ENCODE results near the gene TLE5. TPM values are rescaled to one million over a fixed set of nuclear protein-coding genes. Genes with fewer than 3 reads are reported as not detected.

Gene TLE5
- total RNA-seq, 4 donors from 2014 or later = 502 to 905 (median 558) TPM

DNA sequence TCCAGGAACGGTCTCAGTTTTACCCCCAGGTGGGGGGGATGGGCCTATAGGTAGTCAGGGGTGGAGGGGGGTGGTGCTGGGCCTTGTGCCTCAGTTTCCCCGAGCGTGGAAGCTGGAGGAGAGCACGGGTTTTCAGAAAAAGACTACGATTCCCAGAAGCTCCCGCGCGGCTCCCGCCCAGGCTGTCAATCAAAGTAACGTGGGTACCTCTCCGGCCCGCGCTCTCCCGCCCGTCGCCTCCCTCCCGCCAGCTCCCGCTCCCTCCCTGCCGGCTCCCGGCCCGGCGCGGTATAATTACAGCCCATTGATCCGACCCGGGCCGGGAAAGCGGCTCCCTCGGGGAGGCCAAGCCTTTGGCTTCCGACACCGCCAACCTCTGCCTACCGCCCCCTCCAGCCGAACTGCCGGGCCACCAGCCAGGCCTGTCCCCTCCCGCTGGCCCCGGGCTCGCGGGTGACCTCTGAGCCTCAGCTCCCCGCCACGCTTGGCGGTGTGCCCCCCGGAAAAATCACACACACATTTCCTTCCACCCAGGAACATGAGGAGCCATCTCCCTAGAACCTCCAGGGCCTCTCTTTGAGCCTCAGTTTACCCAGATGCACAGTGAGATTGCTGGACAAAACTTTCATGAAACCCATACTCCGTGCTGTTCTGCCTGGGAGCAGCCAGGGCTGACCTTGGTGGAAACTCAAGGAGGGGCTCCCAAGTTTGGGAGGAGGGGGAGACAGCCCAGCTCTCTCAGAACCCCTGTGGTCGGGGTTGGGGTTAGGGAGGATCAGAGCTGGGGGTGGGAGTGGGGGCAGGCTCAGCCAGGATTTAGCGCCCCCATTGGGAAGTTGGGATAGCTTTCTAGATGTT is 25.9 kb downstream of the TLE5 start:
- Histone ChIP-seq H3K36me3 (no peaks in the 10 kb centered on the region), H3K4me1 (peaks cover 0 to 30% (median 17%) of the 10 kb centered on the region in 3 donors), H3K27me3 (no peaks in the 10 kb centered on the region), H3K9me3 (no peaks in the 10 kb centered on the region), H3K27ac (peak overlapping the region; percentile 78 to 98 (median 92)), H3K4me3 (peak overlapping the region; percentile 43 to 51)
- 0 to 8% methylated on average over 3 to 7 of the region's 44 CpGs for WGBS, 2 donors (ENCODE audit: low coverage in 1 of 2)
- TF ChIP-seq, protein P1, sequence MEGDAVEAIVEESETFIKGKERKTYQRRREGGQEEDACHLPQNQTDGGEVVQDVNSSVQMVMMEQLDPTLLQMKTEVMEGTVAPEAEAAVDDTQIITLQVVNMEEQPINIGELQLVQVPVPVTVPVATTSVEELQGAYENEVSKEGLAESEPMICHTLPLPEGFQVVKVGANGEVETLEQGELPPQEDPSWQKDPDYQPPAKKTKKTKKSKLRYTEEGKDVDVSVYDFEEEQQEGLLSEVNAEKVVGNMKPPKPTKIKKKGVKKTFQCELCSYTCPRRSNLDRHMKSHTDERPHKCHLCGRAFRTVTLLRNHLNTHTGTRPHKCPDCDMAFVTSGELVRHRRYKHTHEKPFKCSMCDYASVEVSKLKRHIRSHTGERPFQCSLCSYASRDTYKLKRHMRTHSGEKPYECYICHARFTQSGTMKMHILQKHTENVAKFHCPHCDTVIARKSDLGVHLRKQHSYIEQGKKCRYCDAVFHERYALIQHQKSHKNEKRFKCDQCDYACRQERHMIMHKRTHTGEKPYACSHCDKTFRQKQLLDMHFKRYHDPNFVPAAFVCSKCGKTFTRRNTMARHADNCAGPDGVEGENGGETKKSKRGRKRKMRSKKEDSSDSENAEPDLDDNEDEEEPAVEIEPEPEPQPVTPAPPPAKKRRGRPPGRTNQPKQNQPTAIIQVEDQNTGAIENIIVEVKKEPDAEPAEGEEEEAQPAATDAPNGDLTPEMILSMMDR (IDR thresholded peaks at IDR 0.05) = peak in 2 of 4 experiments; percentile 10 to 22
- TF ChIP-seq POLR2A (IDR thresholded peaks at IDR 0.05) = no peak
- peak; percentile 68 for TF ChIP-seq POLR2AphosphoS5 (IDR thresholded peaks at IDR 0.05)
- TF ChIP-seq EP300 (IDR thresholded peaks at IDR 0.05) = no peak
- ATAC-seq = peak; percentile 88

DNA sequence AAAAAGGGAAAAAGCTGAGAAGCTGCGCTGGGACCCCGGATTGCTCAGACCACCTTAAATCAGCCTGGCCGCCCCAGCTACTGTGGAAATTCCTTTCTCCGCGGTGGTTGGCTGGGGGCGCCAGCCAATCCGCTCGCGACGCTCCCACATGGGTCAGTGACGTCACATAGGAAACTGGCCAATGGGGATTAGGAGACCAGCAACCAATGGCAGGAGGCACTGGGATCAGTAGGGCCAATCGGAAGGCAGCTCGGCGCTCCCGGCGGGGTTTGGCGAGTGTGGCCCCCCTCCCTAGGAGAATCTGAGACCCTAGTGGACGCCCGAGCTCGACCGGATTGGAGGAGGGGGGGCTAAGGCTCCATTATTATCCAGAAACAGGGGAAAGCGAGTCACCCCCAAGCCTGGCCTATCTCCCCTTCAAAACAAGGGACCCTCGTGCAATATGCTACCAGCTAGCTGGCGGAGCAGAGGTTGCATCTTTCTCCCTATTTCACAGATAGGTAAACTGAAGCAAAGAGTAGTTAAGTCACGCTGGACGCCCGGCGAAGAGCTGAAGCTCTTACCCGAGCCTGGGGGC is 26.7 kb downstream of the TLE5 start:
- 0% methylated on average over 12 of the region's 29 CpGs; no CpG with 5 or more reads in 1 of the 2 donors for WGBS, 2 donors (ENCODE audit: low coverage in 1 of 2)
- peak overlapping the region; percentile 78 to 98 (median 92) for H3K27ac ChIP-seq
- no peaks in the 10 kb centered on the region for H3K9me3 ChIP-seq
- peaks cover 0 to 30% (median 17%) of the 10 kb centered on the region in 3 donors for H3K4me1 ChIP-seq
- no peak for TF ChIP-seq EP300 (IDR thresholded peaks at IDR 0.05)
- TF ChIP-seq, protein P1 (IDR thresholded peaks at IDR 0.05) = peak in 2 of 4 experiments; percentile 28 to 31
- no peak for TF ChIP-seq POLR2A (IDR thresholded peaks at IDR 0.05)
- no peak for TF ChIP-seq POLR2AphosphoS5 (IDR thresholded peaks at IDR 0.05)
- H3K27me3 ChIP-seq = no peaks in the 10 kb centered on the region
- no peaks in the 10 kb centered on the region for H3K36me3 ChIP-seq
- H3K4me3 ChIP-seq = peak overlapping the region; percentile 43 to 51
- peak; percentile 97 for ATAC-seq

DNA sequence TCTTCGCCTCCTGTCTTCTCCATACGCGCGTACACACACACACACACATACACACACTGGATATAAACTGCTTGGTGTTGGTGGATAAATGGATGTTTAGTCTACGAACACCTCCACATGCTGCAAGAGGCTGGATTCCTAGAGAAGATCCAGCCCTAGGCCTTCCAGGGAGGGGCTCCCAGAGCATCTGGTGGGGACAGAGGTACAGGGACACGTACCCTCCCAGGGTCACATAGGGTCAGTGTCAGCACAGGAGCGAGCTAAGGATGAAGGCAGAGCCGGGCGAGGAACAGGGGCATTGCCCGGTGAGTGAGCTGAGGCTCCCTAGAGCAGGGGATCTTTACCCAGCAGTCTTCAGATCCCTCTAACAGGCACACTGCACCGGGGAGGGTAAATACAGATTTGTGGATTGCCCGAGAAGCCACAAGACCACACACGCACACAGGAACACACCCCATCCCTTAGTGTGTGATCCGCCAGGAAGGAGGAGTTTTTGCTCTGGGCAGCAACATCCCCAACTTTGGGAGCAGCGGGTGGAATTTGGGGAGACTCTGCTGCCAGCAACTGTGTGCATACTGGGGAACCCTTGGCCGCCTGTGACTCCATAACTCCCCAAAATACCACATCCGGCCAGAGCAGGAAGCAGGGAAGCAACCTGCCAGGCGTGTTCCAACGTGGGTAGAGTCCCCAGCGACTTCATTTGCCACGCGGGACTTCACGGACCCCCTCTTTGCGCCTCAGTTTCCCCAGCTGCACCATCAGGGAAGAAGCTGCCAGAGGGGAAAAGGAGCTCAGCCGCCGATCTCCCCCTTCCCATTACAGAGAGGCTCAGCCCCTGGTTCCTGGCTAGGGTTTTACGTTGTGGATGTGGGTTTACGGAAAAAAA is 27.4 kb downstream of the TLE5 start:
- Histone ChIP-seq H3K27ac (peak overlapping the region; percentile 51 to 98 (median 92)), H3K36me3 (no peaks in the 10 kb centered on the region), H3K27me3 (no peaks in the 10 kb centered on the region), H3K4me1 (peaks cover 0 to 31% (median 17%) of the 10 kb centered on the region in 3 donors), H3K4me3 (peak overlapping the region; percentile 40 to 51), H3K9me3 (no peaks in the 10 kb centered on the region)
- 15 to 40% methylated on average over 1 to 22 of the region's 28 CpGs for WGBS, 2 donors (ENCODE audit: low coverage in 1 of 2)
- TF ChIP-seq EP300 (IDR thresholded peaks at IDR 0.05) = no peak
- TF ChIP-seq POLR2AphosphoS5 (IDR thresholded peaks at IDR 0.05) = no peak
- no peak for TF ChIP-seq POLR2A (IDR thresholded peaks at IDR 0.05)
- TF ChIP-seq, protein P1 (IDR thresholded peaks at IDR 0.05) = no peak
- no peak for ATAC-seq

DNA sequence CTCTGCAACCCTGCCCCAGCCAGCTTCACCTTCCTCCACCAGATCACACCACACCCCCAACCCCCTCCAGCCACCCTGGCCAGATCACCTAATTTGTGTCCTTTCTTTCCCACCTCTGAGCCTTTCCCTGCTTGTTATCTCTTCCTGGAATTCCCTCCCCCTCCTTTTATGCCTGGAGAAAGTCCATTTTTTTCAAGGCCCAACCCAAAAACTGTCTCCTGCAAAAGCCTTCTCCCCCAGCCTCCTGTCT is 28.0 kb downstream of the TLE5 start:
- Histone ChIP-seq H3K27me3 (no peaks in the 10 kb centered on the region), H3K4me1 (peaks cover 0 to 37% (median 17%) of the 10 kb centered on the region in 3 donors), H3K4me3 (no peak overlapping the region), H3K9me3 (no peaks in the 10 kb centered on the region), H3K27ac (peak overlapping the region in 3 of 4 donors; percentile 90 to 98 (median 93)), H3K36me3 (no peaks in the 10 kb centered on the region)
- TF ChIP-seq POLR2AphosphoS5 (IDR thresholded peaks at IDR 0.05) (no peak), EP300 (IDR thresholded peaks at IDR 0.05) (no peak)
- ATAC-seq = no peak

All from gastroesophageal sphincter (tissue), 4 donors.